ENCODE data around the gene ATXN7L3. TPM values are rescaled to one million over a fixed set of nuclear protein-coding genes. Genes with fewer than 3 reads are reported as not detected.

Gene ATXN7L3
- total RNA-seq, 1 experiment from 2014 or later: 59.3 TPM

GRCh38 chr17:44220213-44221083 lies 20.8 kb upstream of the ATXN7L3 start:
- Histone ChIP-seq H3K4me1 (replicated peaks; ENCODE audit: insufficient read depth) (peaks cover 22% of the 10 kb centered on the region), H3K79me2 (ENCODE audit: low read depth) (peaks cover 29% of the 10 kb centered on the region), H3K9me2 (ENCODE audit: insufficient read depth) (no peaks in the 10 kb centered on the region), H3K27me3 (ENCODE audit: insufficient read depth, low read depth) (no peaks in the 10 kb centered on the region), H3K27ac (peak overlapping the region; percentile 6; the same call in 1 of the 2 replicates), H2AFZ (peak overlapping the region; percentile 92), H4K20me1 (ENCODE audit: insufficient read depth) (no peaks in the 10 kb centered on the region), H3K36me3 (ENCODE audit: low read depth) (peaks cover 16% of the 10 kb centered on the region), H3K4me2 (peak overlapping the region; percentile 92), H3K9me3 (ENCODE audit: insufficient read depth, low read depth) (no peaks in the 10 kb centered on the region), H3F3A (ENCODE audit: insufficient read depth, low read depth) (peaks cover 36% of the 10 kb centered on the region; the same call in 1 of the 2 replicates), H3K4me3 (peak overlapping the region; percentile 97)
- CTCF ChIA-PET: no interaction called here
- peak in 1 of 2 experiments; percentile 26 for DNase-seq
- intact Hi-C loops (cut with micrococcal nuclease; ENCODE audit: unreplicated experiment): loop anchor here (5.0 kb wide), 1 partner anchor 87 kb away; the partner anchor contains the start of gene RUNDC3A
- BruUV-seq (replicated peaks): TSS peak; percentile 32
- TF ChIP-seq EZH2 (IDR thresholded peaks at IDR 0.05; ENCODE audit: low read depth) (no peak), CTCF (conservative IDR thresholded peaks at IDR 0.05) (no peak)
- POLR2A ChIA-PET (ENCODE audit: unreplicated experiment): interaction anchor here (0.6 kb wide), 1 partner anchor 13 kb away, joined by 3 read pairs; no protein-coding TSS in a partner anchor

- intact Hi-C loops (cut with micrococcal nuclease; ENCODE audit: unreplicated experiment): loop anchor here (5.0 kb wide), 1 partner anchor 88 kb away; the partner anchor contains the start of gene RUNDC3A
- TF ChIP-seq EZH2 (IDR thresholded peaks at IDR 0.05; ENCODE audit: low read depth) (no peak), CTCF (conservative IDR thresholded peaks at IDR 0.05) (no peak)
- no peaks in the 10 kb centered on the region for H3K9me3 ChIP-seq (ENCODE audit: insufficient read depth, low read depth)
- peaks cover 22% of the 10 kb centered on the region for H3K4me1 ChIP-seq (replicated peaks; ENCODE audit: insufficient read depth)
- no TSS peak for BruUV-seq (replicated peaks)
- H3F3A ChIP-seq (ENCODE audit: insufficient read depth, low read depth): peaks cover 36% of the 10 kb centered on the region; the same call in 1 of the 2 replicates
- H3K36me3 ChIP-seq (ENCODE audit: low read depth): peaks cover 22% of the 10 kb centered on the region
- ChIA-PET POLR2A (ENCODE audit: unreplicated experiment) (interaction anchor here (0.6 to 0.7 kb wide), 3 partner anchors 13 to 146 kb away, joined by 3 to 6 read pairs (median 5); no protein-coding TSS in a partner anchor), CTCF (no interaction called here)
- H2AFZ ChIP-seq: peak within 1 kb of the TSS; percentile 84
- H3K4me2 ChIP-seq: peak within 1 kb of the TSS; percentile 92
- H3K27ac ChIP-seq: peak within 1 kb of the TSS; percentile 55; the same call in 1 of the 2 replicates
- H3K79me2 ChIP-seq (ENCODE audit: low read depth): peaks cover 29% of the 10 kb centered on the region
- H4K20me1 ChIP-seq (ENCODE audit: insufficient read depth): no peaks in the 10 kb centered on the region
- peak in 1 of 2 experiments; percentile 53 for DNase-seq
- H3K4me3 ChIP-seq: peak within 1 kb of the TSS; percentile 97
- H3K9me2 ChIP-seq (ENCODE audit: insufficient read depth): no peaks in the 10 kb centered on the region
- no peaks in the 10 kb centered on the region for H3K27me3 ChIP-seq (ENCODE audit: insufficient read depth, low read depth)
These were observed 20.0 kb upstream of the ATXN7L3 start, which contains the start of gene UBTF for GRCh38 chr17:44219616-44220212. UBTF (minus strand) TSS chr17:44219675; CDS start chr17:44218229, 1,446 bp downstream.

GRCh38 chr17:44219108-44219615 lies 19.5 kb upstream of the ATXN7L3 start:
- peaks cover 29% of the 10 kb centered on the region for H3K79me2 ChIP-seq (ENCODE audit: low read depth)
- no peak overlapping the region for H2AFZ ChIP-seq
- H3K36me3 ChIP-seq (ENCODE audit: low read depth): peaks cover 22% of the 10 kb centered on the region
- H3K4me3 ChIP-seq: peak overlapping the region; percentile 97; the same call in 1 of the 2 replicates
- H3K4me2 ChIP-seq: peak overlapping the region; percentile 63; the same call in 1 of the 2 replicates
- H4K20me1 ChIP-seq (ENCODE audit: insufficient read depth): no peaks in the 10 kb centered on the region
- POLR2A ChIA-PET (ENCODE audit: unreplicated experiment): interaction anchor here (0.7 kb wide), 2 partner anchors 27 to 147 kb away, joined by 5 to 6 read pairs; no protein-coding TSS in a partner anchor
- no TSS peak for BruUV-seq (replicated peaks)
- TF ChIP-seq CTCF (conservative IDR thresholded peaks at IDR 0.05) (no peak; the same call in 1 of the 2 replicates), EZH2 (IDR thresholded peaks at IDR 0.05; ENCODE audit: low read depth) (no peak)
- peak in 1 of 2 experiments; percentile 48 for DNase-seq
- H3K9me2 ChIP-seq (ENCODE audit: insufficient read depth): no peaks in the 10 kb centered on the region
- H3K27ac ChIP-seq: peak overlapping the region; percentile 55; the same call in 1 of the 2 replicates
- no peaks in the 10 kb centered on the region for H3K27me3 ChIP-seq (ENCODE audit: insufficient read depth, low read depth)
- intact Hi-C loops (cut with micrococcal nuclease; ENCODE audit: unreplicated experiment): no loop called here
- H3K4me1 ChIP-seq (replicated peaks; ENCODE audit: insufficient read depth): peaks cover 22% of the 10 kb centered on the region
- CTCF ChIA-PET: no interaction called here
- H3F3A ChIP-seq (ENCODE audit: insufficient read depth, low read depth): peaks cover 36% of the 10 kb centered on the region; the same call in 1 of the 2 replicates
- H3K9me3 ChIP-seq (ENCODE audit: insufficient read depth, low read depth): no peaks in the 10 kb centered on the region

Data from PC-9 (cell line).